Amygdala (tissue), 56 donors: ENCODE results near the gene PSMD2.
A peak's percentile ranks its signal among the peaks of the same experiment; 100 is the strongest.

ENCODE experiments used
- DNase-seq, 56 donors: peaks; one replicate each; lab custom pipeline; 2025; lab: John Stamatoyannopoulos, UW

The PSMD2 gene

GRCh38 chr3:184336547-184337398, 37.7 kb downstream of the PSMD2 start:
- DNase-seq: peak in 28 of 56 donors; percentile 27 to 77 (median 54)

- DNase-seq: peak in 49 of 56 donors; percentile 23 to 86 (median 60)
Observed at GRCh38 chr3:184337399-184337714, 38.3 kb downstream of the PSMD2 start, which contains the start of gene FAM131A. FAM131A (plus strand) TSS chr3:184337600; CDS start chr3:184337631, 31 bp downstream.

- DNase-seq: no peak
Observed at GRCh38 chr3:184337981-184338380, 38.9 kb downstream of the PSMD2 start.

- DNase-seq: peak in 54 of 56 donors; percentile 34 to 93 (median 78)
Observed at GRCh38 chr3:184338511-184338945, 39.5 kb downstream of the PSMD2 start.

- DNase-seq: no peak
Observed at GRCh38 chr3:184339001-184339400, 40.0 kb downstream of the PSMD2 start.

GRCh38 chr3:184339451-184340135, 40.6 kb downstream of the PSMD2 start:
- peak in 1 of 56 donors; percentile 27 for DNase-seq

- DNase-seq: no peak
Observed at GRCh38 chr3:184341925-184342324, 42.9 kb downstream of the PSMD2 start.

GRCh38 chr3:184343200-184343876, 44.3 kb downstream of the PSMD2 start:
- DNase-seq: no peak

GRCh38 chr3:184344579-184345316, 45.7 kb downstream of the PSMD2 start:
- peak in 3 of 56 donors; percentile 27 to 50 (median 35) for DNase-seq

GRCh38 chr3:184345317-184346144, 46.5 kb downstream of the PSMD2 start:
- peak in 54 of 56 donors; percentile 17 to 93 (median 80) for DNase-seq

GRCh38 chr3:184346480-184347190, 47.6 kb downstream of the PSMD2 start:
- DNase-seq: no peak

- DNase-seq: no peak
Observed at GRCh38 chr3:184347321-184348056, 48.4 kb downstream of the PSMD2 start.

GRCh38 chr3:184348057-184348382, 49.0 kb downstream of the PSMD2 start:
- no peak for DNase-seq

GRCh38 chr3:184349563-184350470, 50.8 kb downstream of the PSMD2 start:
- DNase-seq: peak in 11 of 56 donors; percentile 8 to 64 (median 27)

- DNase-seq: no peak
Observed at GRCh38 chr3:184350618-184351017, 51.6 kb downstream of the PSMD2 start.

GRCh38 chr3:184351511-184352148, 52.6 kb downstream of the PSMD2 start:
- DNase-seq: peak in 1 of 56 donors; percentile 24
